Measurements from ENCODE around the gene TOX2.

Gene TOX2

GRCh38 chr20:43915211-43916072 is 790 bp downstream of the TOX2 start:
- ATAC-seq (peak; percentile 17), DNase-seq (peak; percentile 44)

GRCh38 chr20:43916073-43916880 is 1.6 kb downstream of the TOX2 start:
- DNase-seq (peak; percentile 42), ATAC-seq (peak; percentile 63)

GRCh38 chr20:43916881-43917371 is 2.3 kb downstream of the TOX2 start:
- DNase-seq (no peak), ATAC-seq (peak; percentile 17)

GRCh38 chr20:43917380-43917779 is 2.7 kb downstream of the TOX2 start:
- no peak for ATAC-seq

GRCh38 chr20:43919686-43920403 is 5.2 kb downstream of the TOX2 start:
- DNase-seq (no peak), ATAC-seq (no peak)

More at GRCh38 chr20:43917380-43917779, 2.7 kb downstream of the TOX2 start:
- DNase-seq: no peak

GRCh38 chr20:43920797-43921196 is 6.1 kb downstream of the TOX2 start:
- ATAC-seq (no peak), DNase-seq (no peak)

- DNase-seq (no peak), ATAC-seq (no peak)
Observed at GRCh38 chr20:43921227-43921780, 6.7 kb downstream of the TOX2 start.

- no peak for DNase-seq
- ATAC-seq: no peak
Observed at GRCh38 chr20:43922614-43923013, 8.0 kb downstream of the TOX2 start.

GRCh38 chr20:43923322-43923721 is 8.7 kb downstream of the TOX2 start:
- DNase-seq (no peak), ATAC-seq (no peak)

GRCh38 chr20:43923917-43924316 is 9.3 kb downstream of the TOX2 start:
- ATAC-seq (no peak), DNase-seq (no peak)

- peak; percentile 87 for DNase-seq
- ATAC-seq: peak; percentile 87
Observed at GRCh38 chr20:43925215-43925614, 10.6 kb downstream of the TOX2 start.

GRCh38 chr20:43925801-43926200 is 11.1 kb downstream of the TOX2 start:
- ATAC-seq (no peak), DNase-seq (no peak)

- ATAC-seq (peak; percentile 24), DNase-seq (no peak)
Observed at GRCh38 chr20:43926287-43927050, 11.8 kb downstream of the TOX2 start.

- no peak for DNase-seq
- ATAC-seq: no peak
Observed at GRCh38 chr20:43931976-43932375, 17.3 kb downstream of the TOX2 start.

- DNase-seq (no peak), ATAC-seq (no peak)
Observed at GRCh38 chr20:43934833-43935232, 20.2 kb downstream of the TOX2 start.

GRCh38 chr20:43936104-43936770 is 21.6 kb downstream of the TOX2 start:
- DNase-seq (no peak), ATAC-seq (no peak)

- no peak for ATAC-seq
- DNase-seq: no peak
Observed at GRCh38 chr20:43936805-43937204, 22.2 kb downstream of the TOX2 start.

GRCh38 chr20:43937591-43937990 is 22.9 kb downstream of the TOX2 start:
- DNase-seq: no peak
- no peak for ATAC-seq

- no peak for DNase-seq
- no peak for ATAC-seq
Observed at GRCh38 chr20:43938017-43938655, 23.5 kb downstream of the TOX2 start.
